Trophoblast cell (in vitro differentiated cells and primary cell): ENCODE data around the gene CLCN4.

ENCODE experiments used
- DNase-seq, 2 donors: peaks; one replicate each; pipeline ENCODE4 v3.0.0-alpha.2; 2016
- H2AFZ ChIP-seq: 2 replicates; pipeline ENCODE4 v1.6.1; 2013; ENCODE audit warnings: low read length, moderate library complexity, mild to moderate bottlenecking; ENCODE audit not compliant: insufficient read depth, poor library complexity
- H2AK5ac ChIP-seq: 2 replicates; pipeline ENCODE4 v1.6.1; 2013; ENCODE audit warnings: mild to moderate bottlenecking, low read length
- H2BK120ac ChIP-seq: 2 replicates; pipeline ENCODE4 v1.6.1; 2013; ENCODE audit warnings: low read length, mild to moderate bottlenecking, moderate library complexity; ENCODE audit not compliant: insufficient read depth, poor library complexity
- H2BK12ac ChIP-seq: 2 replicates; pipeline ENCODE4 v1.6.1; 2013; ENCODE audit warnings: mild to moderate bottlenecking, low read length, moderate library complexity
- H2BK5ac ChIP-seq: 2 replicates; pipeline ENCODE4 v1.6.1; 2013; ENCODE audit warnings: low read length, low read depth, moderate library complexity, mild to moderate bottlenecking; ENCODE audit not compliant: poor library complexity
- H3K14ac ChIP-seq: 2 replicates; pipeline ENCODE4 v1.6.1; 2013; ENCODE audit warnings: mild to moderate bottlenecking, low read length
- H3K18ac ChIP-seq: 2 replicates; pipeline ENCODE4 v1.6.1; 2013; ENCODE audit warnings: mild to moderate bottlenecking, low read length
- H3K23ac ChIP-seq: 2 replicates; pipeline ENCODE4 v1.6.1; 2013; ENCODE audit warnings: low read length
- H3K27ac ChIP-seq: 2 replicates; pipeline ENCODE4 v1.5.1; 2013; ENCODE audit warnings: low read depth, mild to moderate bottlenecking, inconsistent platforms, low read length, moderate library complexity
- H3K27me3 ChIP-seq: 2 replicates; pipeline ENCODE4 v1.6.1; 2013; ENCODE audit warnings: inconsistent platforms, mild to moderate bottlenecking, low read length, moderate library complexity; ENCODE audit not compliant: insufficient read depth
- H3K36me3 ChIP-seq, 2 experiments: 1 replicate in 1 of 2; 2 replicates in 1 of 2; pipeline ENCODE4 v1.6.1; 2013; ENCODE audit warnings: low read length in 2 of 2, mild to moderate bottlenecking in 2 of 2, moderate library complexity in 1 of 2; ENCODE audit not compliant: insufficient read depth in 2 of 2, control insufficient read depth in 1 of 2
- H3K4ac ChIP-seq: 2 replicates; pipeline ENCODE4 v1.6.1; 2013; ENCODE audit warnings: low read depth, mild to moderate bottlenecking, low read length, moderate library complexity
- H3K4me1 ChIP-seq, 2 experiments: 1 replicate in 1 of 2; 2 replicates in 1 of 2; pipeline ENCODE4 v1.6.1; 2013; ENCODE audit warnings: low read length in 2 of 2, mild to moderate bottlenecking in 2 of 2, moderate library complexity in 1 of 2; ENCODE audit not compliant: insufficient read depth in 2 of 2, control insufficient read depth in 1 of 2
- H3K4me2 ChIP-seq: 2 replicates; pipeline ENCODE4 v1.6.1; 2013; ENCODE audit warnings: inconsistent platforms, mild to moderate bottlenecking, low read length, moderate library complexity
- H3K4me3 ChIP-seq: 2 replicates; pipeline ENCODE4 v1.5.1; 2013; ENCODE audit warnings: mild to moderate bottlenecking, low read depth, low read length, inconsistent platforms
- H3K79me1 ChIP-seq: one replicate; pipeline ENCODE4 v1.6.1; 2013; ENCODE audit warnings: low read length
- H3K79me2 ChIP-seq: 2 replicates; pipeline ENCODE4 v1.6.1; 2013; ENCODE audit warnings: low read length, mild to moderate bottlenecking; ENCODE audit not compliant: control insufficient read depth, insufficient read depth, poor library complexity
- H3K9ac ChIP-seq: 2 replicates; pipeline ENCODE4 v1.6.1; 2013; ENCODE audit warnings: mild to moderate bottlenecking, low read length
- H3K9me3 ChIP-seq: 2 replicates; pipeline ENCODE4 v1.6.1; 2013; ENCODE audit warnings: low read depth, mild to moderate bottlenecking, control low read depth, inconsistent platforms, low read length; ENCODE audit not compliant: insufficient read depth
- H4K12ac ChIP-seq: 2 replicates; pipeline ENCODE4 v1.6.1; 2013; ENCODE audit warnings: low read depth, mild to moderate bottlenecking, low read length, moderate library complexity
- H4K8ac ChIP-seq: 2 replicates; pipeline ENCODE4 v1.6.1; 2013; ENCODE audit warnings: low read depth, mild to moderate bottlenecking, low read length, moderate library complexity
- H4K91ac ChIP-seq: one replicate; pipeline ENCODE4 v1.6.1; 2013; ENCODE audit warnings: low read depth, mild to moderate bottlenecking, low read length, moderate library complexity
- WGBS: extraction: QIAGEN DNeasy Blood & Tissue Kit; methylation state at CpG from one replicate; pipeline ENCODE4 v1.1.7; 2013; ENCODE audit warnings: missing lambda C conversion rate; ENCODE audit not compliant: insufficient read length, insufficient coverage; ENCODE audit errors: extremely low coverage; 5-methylcytosine and 5-hydroxymethylcytosine counted together

CLCN4 gene

GRCh38 chrX:10189317-10190268 lies 32.8 kb downstream of the CLCN4 start:
- no peak overlapping the region for H3K27ac ChIP-seq

GRCh38 chrX:10190367-10190766 lies 33.6 kb downstream of the CLCN4 start:
- Histone ChIP-seq H4K91ac (no peak overlapping the region), H3K4me1 (no peaks in the 10 kb centered on the region), H3K4me2 (no peak overlapping the region), H2AFZ (no peak overlapping the region), H4K12ac (no peak overlapping the region), H3K79me1 (no peaks in the 10 kb centered on the region), H3K27ac (no peak overlapping the region), H3K27me3 (no peaks in the 10 kb centered on the region), H2BK12ac (no peak overlapping the region), H3K18ac (no peak overlapping the region), H2BK5ac (no peak overlapping the region), H2BK120ac (no peak overlapping the region), H4K8ac (no peak overlapping the region), H3K23ac (no peak overlapping the region), H3K4me3 (no peak overlapping the region), H2AK5ac (no peak overlapping the region), H3K9ac (no peak overlapping the region), H3K14ac (no peak overlapping the region), H3K9me3 (no peaks in the 10 kb centered on the region), H3K36me3 (no peaks in the 10 kb centered on the region), H3K79me2 (no peaks in the 10 kb centered on the region), H3K4ac (no peak overlapping the region)
- WGBS, result no CpG with 5 or more reads among the region's 3 CpGs
- peak; percentile 21 to 80 for DNase-seq

More at GRCh38 chrX:10189317-10190268, 32.8 kb downstream of the CLCN4 start:
- H3K4me3 ChIP-seq, result no peak overlapping the region
- H3K4me2 ChIP-seq, result no peak overlapping the region
- H2BK12ac ChIP-seq, result no peak overlapping the region
- H3K4ac ChIP-seq, result no peak overlapping the region
- H4K91ac ChIP-seq, result no peak overlapping the region
- no peak overlapping the region for H2AK5ac ChIP-seq
- H2AFZ ChIP-seq, result no peak overlapping the region
- no peak overlapping the region for H4K12ac ChIP-seq
- WGBS, result no CpG with 5 or more reads among the region's 16 CpGs
- no peak overlapping the region for H4K8ac ChIP-seq
- no peak overlapping the region for H3K23ac ChIP-seq
- H3K18ac ChIP-seq, result no peak overlapping the region
- H3K79me1 ChIP-seq, result no peaks in the 10 kb centered on the region
- H3K9ac ChIP-seq, result no peak overlapping the region
- peak; percentile 40 to 89 for DNase-seq
- no peaks in the 10 kb centered on the region for H3K27me3 ChIP-seq
- H2BK5ac ChIP-seq, result no peak overlapping the region
- no peaks in the 10 kb centered on the region for H3K79me2 ChIP-seq
- H3K14ac ChIP-seq, result no peak overlapping the region
- H3K4me1 ChIP-seq, result no peaks in the 10 kb centered on the region
- H3K36me3 ChIP-seq, result no peaks in the 10 kb centered on the region
- H2BK120ac ChIP-seq, result no peak overlapping the region
- no peaks in the 10 kb centered on the region for H3K9me3 ChIP-seq

GRCh38 chrX:10193587-10193986 lies 36.8 kb downstream of the CLCN4 start:
- Histone ChIP-seq H4K8ac (no peak overlapping the region), H3K36me3 (no peaks in the 10 kb centered on the region), H3K14ac (no peak overlapping the region), H3K4ac (no peak overlapping the region), H3K4me1 (no peaks in the 10 kb centered on the region), H2BK120ac (no peak overlapping the region), H2AK5ac (no peak overlapping the region), H3K9ac (no peak overlapping the region), H3K4me2 (no peak overlapping the region), H4K12ac (no peak overlapping the region), H3K18ac (no peak overlapping the region), H3K79me1 (no peaks in the 10 kb centered on the region), H2AFZ (no peak overlapping the region), H3K27ac (no peak overlapping the region), H2BK5ac (no peak overlapping the region), H3K79me2 (no peaks in the 10 kb centered on the region), H4K91ac (no peak overlapping the region), H3K4me3 (no peak overlapping the region), H3K23ac (no peak overlapping the region), H2BK12ac (no peak overlapping the region), H3K9me3 (no peaks in the 10 kb centered on the region), H3K27me3 (no peaks in the 10 kb centered on the region)
- no peak for DNase-seq

GRCh38 chrX:10195425-10195824 lies 38.6 kb downstream of the CLCN4 start:
- Histone ChIP-seq H3K9me3 (no peaks in the 10 kb centered on the region), H3K18ac (no peak overlapping the region), H2BK12ac (no peak overlapping the region), H3K4me1 (no peaks in the 10 kb centered on the region), H4K91ac (no peak overlapping the region), H3K4me3 (no peak overlapping the region), H3K79me1 (no peaks in the 10 kb centered on the region), H3K4ac (no peak overlapping the region), H4K12ac (no peak overlapping the region), H3K27me3 (no peaks in the 10 kb centered on the region), H3K79me2 (no peaks in the 10 kb centered on the region), H3K4me2 (no peak overlapping the region), H2BK120ac (no peak overlapping the region), H3K36me3 (no peaks in the 10 kb centered on the region), H3K27ac (no peak overlapping the region), H3K9ac (no peak overlapping the region), H2BK5ac (no peak overlapping the region), H4K8ac (no peak overlapping the region), H3K14ac (no peak overlapping the region), H2AFZ (no peak overlapping the region), H3K23ac (no peak overlapping the region), H2AK5ac (no peak overlapping the region)
- WGBS, result no CpG with 5 or more reads among the region's 4 CpGs
- DNase-seq, result no peak
